ENCODE data around the gene TRIM52. TPM values are rescaled to one million over a fixed set of nuclear protein-coding genes. Genes with fewer than 3 reads are reported as not detected.

TRIM52 gene
- total and polyA plus RNA-seq, 9 of the 15 experiments (the other 6 are each of a cell fraction or from before 2014, with no cell fraction given) = 3.3 to 21.9 (median 13.5) TPM

- TF ChIP-seq E4F1 (CRISPR knock-in tag; IDR thresholded peaks at IDR 0.05; ENCODE audit: borderline replicate concordance) = no peak
- no peak for TF ChIP-seq SETDB1 (IDR thresholded peaks at IDR 0.05; ENCODE audit: low read length)
- no peak for TF ChIP-seq NFATC3 (IDR thresholded peaks at IDR 0.05)
- no peak for TF ChIP-seq MAZ (CRISPR knock-in tag; conservative IDR thresholded peaks at IDR 0.05 in 1 of 2, IDR thresholded peaks at IDR 0.05 in 1 of 2)
- TF ChIP-seq CTCF (IDR thresholded peaks at IDR 0.05 in 2 of 3, conservative IDR thresholded peaks at IDR 0.05 in 1 of 3; ENCODE audit: insufficient read depth in 2 of 3, low read depth in 1 of 3, low read length in 3 of 3) = peak; percentile 40 to 64 (median 40); a peak in 5 of 6 replicates
- peak in 1 of 2 experiments; percentile 22; a peak in 1 of 4 replicates for TF ChIP-seq RAD21 (CRISPR knock-in tag; conservative IDR thresholded peaks at IDR 0.05 in 1 of 2, IDR thresholded peaks at IDR 0.05 in 1 of 2)
- no peak for TF ChIP-seq KAT8 (IDR thresholded peaks at IDR 0.05; ENCODE audit: low read depth)
- no peak for TF ChIP-seq HOXB6 (CRISPR knock-in tag; IDR thresholded peaks at IDR 0.05; ENCODE audit: borderline replicate concordance)
- no peak for TF ChIP-seq ZNF239 (CRISPR knock-in tag; IDR thresholded peaks at IDR 0.05)
- no peak for TF ChIP-seq GABPB2 (CRISPR knock-in tag; conservative IDR thresholded peaks at IDR 0.05)
- no peak for TF ChIP-seq ZFP1 (CRISPR knock-in tag; IDR thresholded peaks at IDR 0.05)
These were observed 49.7 kb downstream of the TRIM52 start (continued) for GRCh38 chr5:181211208-181211607.
